GM12873 (cell line): ENCODE data around the gene RTP3.
A peak's percentile ranks its signal among the peaks of the same experiment; 100 is the strongest.

Experiments used
- TF ChIP-seq, protein P1 (sequence below): IDR thresholded peaks from 2 replicates; pipeline ENCODE4 v1.5.1; 2012; ENCODE audit warnings: low read depth, mild to moderate bottlenecking, moderate library complexity, low read length, control low read depth; ENCODE audit not compliant: insufficient read depth; ENCODE audit errors: missing control alignments

RTP3 gene

DNA sequence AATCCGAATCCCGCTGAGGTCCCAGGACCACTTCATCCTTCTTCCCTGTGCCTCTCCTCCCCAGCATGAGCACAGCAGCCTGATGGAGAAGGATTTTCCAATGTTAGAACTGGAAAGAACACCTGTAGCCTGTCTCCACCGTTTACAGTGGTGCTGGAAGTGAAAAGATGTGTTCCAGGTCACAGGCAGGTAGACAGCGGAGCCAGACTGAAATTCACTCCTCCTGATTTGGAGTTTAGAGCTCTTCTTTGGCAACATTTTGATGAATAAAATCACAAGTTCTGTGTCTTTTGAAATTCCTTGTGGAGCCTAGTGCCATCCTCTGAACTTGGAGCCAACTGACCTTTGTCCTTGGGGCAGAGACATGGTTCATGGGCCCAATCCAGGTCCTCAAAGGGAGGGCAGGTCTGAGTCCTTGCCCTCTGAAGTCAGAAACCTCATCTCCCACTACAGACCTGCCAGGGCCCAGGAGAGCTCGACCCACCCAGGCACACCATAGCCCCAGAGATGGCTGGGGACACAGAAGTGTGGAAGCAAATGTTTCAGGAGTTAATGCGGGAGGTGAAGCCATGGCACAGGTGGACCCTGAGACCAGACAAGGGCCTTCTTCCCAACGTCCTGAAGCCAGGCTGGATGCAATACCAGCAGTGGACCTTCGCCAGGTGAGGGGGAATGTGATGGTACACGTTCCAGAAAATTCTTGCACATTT, at the start of gene RTP3:
Gene RTP3 (plus strand): TSS at position 421 of the 710 bp plus-strand sequence. CDS start 87 bp downstream, at position 508.
- TF ChIP-seq, protein P1, sequence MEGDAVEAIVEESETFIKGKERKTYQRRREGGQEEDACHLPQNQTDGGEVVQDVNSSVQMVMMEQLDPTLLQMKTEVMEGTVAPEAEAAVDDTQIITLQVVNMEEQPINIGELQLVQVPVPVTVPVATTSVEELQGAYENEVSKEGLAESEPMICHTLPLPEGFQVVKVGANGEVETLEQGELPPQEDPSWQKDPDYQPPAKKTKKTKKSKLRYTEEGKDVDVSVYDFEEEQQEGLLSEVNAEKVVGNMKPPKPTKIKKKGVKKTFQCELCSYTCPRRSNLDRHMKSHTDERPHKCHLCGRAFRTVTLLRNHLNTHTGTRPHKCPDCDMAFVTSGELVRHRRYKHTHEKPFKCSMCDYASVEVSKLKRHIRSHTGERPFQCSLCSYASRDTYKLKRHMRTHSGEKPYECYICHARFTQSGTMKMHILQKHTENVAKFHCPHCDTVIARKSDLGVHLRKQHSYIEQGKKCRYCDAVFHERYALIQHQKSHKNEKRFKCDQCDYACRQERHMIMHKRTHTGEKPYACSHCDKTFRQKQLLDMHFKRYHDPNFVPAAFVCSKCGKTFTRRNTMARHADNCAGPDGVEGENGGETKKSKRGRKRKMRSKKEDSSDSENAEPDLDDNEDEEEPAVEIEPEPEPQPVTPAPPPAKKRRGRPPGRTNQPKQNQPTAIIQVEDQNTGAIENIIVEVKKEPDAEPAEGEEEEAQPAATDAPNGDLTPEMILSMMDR, result no peak

DNA sequence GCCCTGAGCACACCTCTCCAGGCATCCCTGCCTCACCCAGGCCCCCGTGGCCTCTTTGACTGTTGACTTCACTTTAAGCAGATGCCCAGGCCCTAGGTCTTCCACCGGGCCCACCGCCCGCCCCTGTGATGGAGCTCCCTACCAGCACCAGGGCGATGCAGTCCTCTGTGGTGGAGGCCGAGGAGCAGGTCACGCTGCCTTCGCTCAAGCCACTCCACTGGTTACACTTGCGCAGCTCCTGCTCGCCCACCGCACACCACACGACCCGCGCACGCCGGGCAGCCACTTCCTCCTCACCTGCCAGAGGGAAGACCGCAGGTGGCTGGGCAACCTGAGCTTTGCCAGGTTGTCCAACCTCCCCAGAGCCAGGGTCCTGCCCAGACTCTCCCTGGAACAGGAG, 49.1 kb upstream of the RTP3 start:
- TF ChIP-seq, protein P1, result no peak

DNA sequence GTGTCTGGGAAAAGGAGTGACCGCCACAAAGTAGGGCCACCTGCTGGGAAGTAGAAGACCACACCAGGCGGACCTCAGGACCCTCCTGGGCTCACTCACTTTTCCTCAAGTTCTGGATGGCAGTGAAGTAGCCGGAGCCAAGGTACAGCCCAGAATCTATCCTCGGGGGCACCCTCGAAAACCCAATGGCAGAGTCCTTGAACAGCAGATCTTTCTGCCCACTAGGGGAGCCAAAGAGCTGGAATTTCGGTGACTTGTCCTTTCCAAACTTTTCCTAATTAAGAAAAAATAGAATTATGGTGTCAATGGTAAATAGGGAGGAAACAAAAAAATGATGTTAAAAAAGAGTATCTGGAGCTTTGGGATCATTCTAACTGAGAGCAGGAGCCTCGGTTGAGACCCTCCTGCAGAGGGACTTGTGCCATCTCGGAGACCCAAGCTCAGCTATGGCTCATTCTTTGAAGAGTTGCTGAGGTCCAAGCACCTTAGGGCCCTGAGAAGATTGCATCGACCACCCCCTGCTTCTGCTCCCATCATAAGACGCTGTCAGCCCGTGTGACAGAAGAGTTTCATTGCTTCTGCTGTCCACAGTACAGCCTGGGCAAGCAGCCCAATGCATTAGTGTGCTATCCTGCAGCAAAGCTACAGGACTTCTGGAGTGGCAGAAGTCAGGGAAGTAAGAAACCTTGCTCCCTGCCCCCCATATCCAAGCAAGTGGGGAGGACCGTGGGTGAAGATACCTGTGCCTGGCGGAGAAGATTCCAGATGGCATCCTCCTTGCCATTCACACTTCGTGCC, 47.8 kb upstream of the RTP3 start:
- TF ChIP-seq, protein P1, result peak; percentile 68

DNA sequence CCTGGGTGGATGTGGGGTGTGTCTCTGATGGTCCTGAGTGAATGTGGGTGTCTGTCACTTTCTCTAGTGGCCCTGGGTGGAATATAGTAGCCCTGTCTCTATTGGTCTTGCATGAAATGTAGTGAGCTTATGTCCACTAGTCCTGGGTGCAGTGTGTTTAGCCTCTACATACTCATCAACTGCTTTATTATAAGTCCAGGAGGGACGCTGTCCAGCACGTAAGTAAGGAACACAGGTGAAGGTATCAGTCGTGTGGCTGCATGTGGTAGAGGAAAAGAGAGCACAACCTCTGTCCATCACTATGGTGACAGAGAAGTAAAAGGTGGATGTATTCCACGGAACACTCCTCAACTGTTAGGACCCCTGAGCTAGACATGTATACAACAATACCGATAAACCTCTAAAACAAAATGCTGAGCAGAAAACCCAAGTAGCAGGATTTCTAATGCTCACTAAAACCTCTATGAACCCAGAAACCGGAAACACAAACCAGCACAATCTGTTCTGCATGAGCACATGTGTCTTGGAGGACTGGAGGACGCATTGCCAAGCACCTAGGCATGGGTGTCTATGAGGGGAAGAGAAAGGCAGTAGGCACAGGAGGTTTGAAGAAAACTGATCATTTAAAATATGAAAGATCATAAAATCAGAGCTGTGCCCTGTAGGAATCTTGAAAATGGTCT, 44.1 kb upstream of the RTP3 start:
- TF ChIP-seq, protein P1, result no peak

DNA sequence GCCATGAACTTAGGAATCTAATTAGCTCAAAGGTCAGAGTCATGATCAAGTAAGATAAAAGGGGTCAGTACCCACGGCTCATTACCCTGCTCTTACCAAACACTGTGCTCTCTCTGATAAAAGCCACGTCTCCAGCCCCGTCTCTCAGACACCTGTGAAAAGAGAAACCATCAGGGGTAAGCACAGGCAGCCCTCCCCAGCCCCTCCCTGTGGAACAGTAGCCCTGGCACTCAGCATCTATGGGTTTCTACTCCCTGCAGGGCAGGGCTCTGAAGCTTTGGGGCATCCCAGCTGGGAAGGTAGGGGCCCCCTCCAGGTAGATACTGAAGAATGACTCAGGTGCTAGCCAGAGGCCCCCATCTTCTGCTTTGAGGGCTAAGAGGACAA, 43.6 kb upstream of the RTP3 start:
- TF ChIP-seq, protein P1, result no peak

DNA sequence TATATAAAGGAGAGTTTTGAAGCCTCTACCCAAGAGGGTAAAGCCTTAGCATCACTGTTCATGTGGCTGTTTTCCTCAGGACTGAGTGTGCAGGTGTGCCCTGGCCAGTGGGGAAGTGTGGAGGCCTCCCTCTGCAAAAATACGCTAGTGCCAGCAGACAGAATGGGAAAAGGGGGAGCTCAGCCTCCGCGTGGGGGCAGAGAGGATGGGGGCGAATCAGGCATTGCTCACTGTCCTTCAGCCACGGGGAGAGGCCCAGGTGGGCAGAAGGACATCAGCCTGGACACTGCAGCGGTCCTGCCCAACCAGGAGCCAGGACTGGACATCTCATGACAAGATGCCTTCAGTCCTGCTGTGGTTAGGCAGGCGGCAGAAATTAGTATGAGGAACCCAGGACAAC, 43.2 kb upstream of the RTP3 start:
- TF ChIP-seq, protein P1, result no peak

DNA sequence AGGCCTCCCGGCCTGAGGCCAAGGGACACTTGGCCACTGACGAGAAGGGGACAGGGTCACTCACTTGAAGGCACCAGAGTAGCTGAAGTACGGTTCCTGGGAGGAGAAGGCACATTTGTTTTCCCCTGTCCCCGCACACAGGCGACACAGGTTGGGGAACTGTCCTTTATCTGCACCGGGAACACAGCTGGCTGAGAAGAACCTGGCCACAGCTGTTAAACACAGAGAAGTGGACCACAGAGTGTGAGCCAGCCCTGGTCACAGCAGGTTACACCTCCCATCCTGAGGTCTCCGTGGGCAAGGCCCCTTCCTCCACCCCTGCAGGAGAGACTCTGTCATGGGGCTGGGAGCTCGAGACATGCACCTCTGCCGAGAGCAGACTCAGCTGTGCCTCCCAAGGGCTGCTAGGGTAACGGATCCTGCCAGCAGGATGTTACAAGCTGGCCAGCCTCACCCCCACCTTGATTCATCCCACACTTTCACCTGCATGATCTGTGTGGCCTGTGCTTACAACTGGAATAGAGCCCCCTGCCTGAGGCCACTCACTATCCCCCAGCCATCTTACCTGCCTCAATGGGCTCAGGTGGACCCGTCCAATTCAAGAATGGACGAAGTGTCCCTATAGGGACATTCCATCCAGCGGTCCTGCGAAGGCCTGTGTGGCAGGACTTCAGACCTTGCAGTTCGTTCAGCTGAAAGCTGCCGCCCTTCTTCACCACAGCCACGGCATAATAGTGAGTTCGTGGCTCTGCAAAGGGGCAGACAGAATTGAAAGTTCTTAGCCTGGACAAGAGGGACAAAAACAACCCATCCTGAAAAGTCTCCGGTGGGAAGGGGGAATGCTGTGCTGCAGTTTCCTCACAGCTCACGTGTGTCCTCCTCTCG, 42.3 kb upstream of the RTP3 start:
- TF ChIP-seq, protein P1, result no peak
